Measurements from ENCODE around the gene ATP6V0B. TPM values are rescaled to one million over a fixed set of nuclear protein-coding genes. Genes with fewer than 3 reads are reported as not detected.

The ATP6V0B gene
- total and polyA plus RNA-seq, 4 donors, result 69.5 to 277 (median 129) TPM

GRCh38 chr1:44019466-44019948 lies 44.7 kb downstream of the ATP6V0B start:
- Histone ChIP-seq H3K9ac (ENCODE audit: low read depth in 1 of 2, low read length in 2 of 2) (no peak overlapping the region), H3K36me3 (ENCODE audit: control insufficient read depth in 4 of 4, insufficient read depth in 3 of 4, low read depth in 1 of 4, low read length in 3 of 4) (no peaks in the 10 kb centered on the region), H3K27me3 (ENCODE audit: control insufficient read depth in 4 of 4, insufficient read depth in 4 of 4, low read length in 3 of 4) (no peaks in the 10 kb centered on the region), H3K9me3 (ENCODE audit: control insufficient read depth in 4 of 4, low read length in 3 of 4) (no peaks in the 10 kb centered on the region), H3K4me3 (ENCODE audit: low read depth in 1 of 3, low read length in 3 of 3) (no peak overlapping the region), H3K4me1 (ENCODE audit: control insufficient read depth in 4 of 4, insufficient read depth in 4 of 4, low read length in 3 of 4) (no peaks in the 10 kb centered on the region), H3K27ac (ENCODE audit: low read depth in 1 of 2, low read length in 2 of 2) (no peak overlapping the region)
- TF ChIP-seq SP1 (IDR thresholded peaks at IDR 0.05), result no peak
- TF ChIP-seq, protein P1, sequence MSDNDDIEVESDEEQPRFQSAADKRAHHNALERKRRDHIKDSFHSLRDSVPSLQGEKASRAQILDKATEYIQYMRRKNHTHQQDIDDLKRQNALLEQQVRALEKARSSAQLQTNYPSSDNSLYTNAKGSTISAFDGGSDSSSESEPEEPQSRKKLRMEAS (IDR thresholded peaks at IDR 0.05), result no peak
- no peak for TF ChIP-seq RXRA (IDR thresholded peaks at IDR 0.05)
- no peak for TF ChIP-seq RAD21 (IDR thresholded peaks at IDR 0.05)
- no peak for TF ChIP-seq YY1 (IDR thresholded peaks at IDR 0.05)
- TF ChIP-seq, protein P2, sequence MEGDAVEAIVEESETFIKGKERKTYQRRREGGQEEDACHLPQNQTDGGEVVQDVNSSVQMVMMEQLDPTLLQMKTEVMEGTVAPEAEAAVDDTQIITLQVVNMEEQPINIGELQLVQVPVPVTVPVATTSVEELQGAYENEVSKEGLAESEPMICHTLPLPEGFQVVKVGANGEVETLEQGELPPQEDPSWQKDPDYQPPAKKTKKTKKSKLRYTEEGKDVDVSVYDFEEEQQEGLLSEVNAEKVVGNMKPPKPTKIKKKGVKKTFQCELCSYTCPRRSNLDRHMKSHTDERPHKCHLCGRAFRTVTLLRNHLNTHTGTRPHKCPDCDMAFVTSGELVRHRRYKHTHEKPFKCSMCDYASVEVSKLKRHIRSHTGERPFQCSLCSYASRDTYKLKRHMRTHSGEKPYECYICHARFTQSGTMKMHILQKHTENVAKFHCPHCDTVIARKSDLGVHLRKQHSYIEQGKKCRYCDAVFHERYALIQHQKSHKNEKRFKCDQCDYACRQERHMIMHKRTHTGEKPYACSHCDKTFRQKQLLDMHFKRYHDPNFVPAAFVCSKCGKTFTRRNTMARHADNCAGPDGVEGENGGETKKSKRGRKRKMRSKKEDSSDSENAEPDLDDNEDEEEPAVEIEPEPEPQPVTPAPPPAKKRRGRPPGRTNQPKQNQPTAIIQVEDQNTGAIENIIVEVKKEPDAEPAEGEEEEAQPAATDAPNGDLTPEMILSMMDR (IDR thresholded peaks at IDR 0.05; ENCODE audit: low read depth, low read length, missing input control), result no peak
- TF ChIP-seq, protein P3, sequence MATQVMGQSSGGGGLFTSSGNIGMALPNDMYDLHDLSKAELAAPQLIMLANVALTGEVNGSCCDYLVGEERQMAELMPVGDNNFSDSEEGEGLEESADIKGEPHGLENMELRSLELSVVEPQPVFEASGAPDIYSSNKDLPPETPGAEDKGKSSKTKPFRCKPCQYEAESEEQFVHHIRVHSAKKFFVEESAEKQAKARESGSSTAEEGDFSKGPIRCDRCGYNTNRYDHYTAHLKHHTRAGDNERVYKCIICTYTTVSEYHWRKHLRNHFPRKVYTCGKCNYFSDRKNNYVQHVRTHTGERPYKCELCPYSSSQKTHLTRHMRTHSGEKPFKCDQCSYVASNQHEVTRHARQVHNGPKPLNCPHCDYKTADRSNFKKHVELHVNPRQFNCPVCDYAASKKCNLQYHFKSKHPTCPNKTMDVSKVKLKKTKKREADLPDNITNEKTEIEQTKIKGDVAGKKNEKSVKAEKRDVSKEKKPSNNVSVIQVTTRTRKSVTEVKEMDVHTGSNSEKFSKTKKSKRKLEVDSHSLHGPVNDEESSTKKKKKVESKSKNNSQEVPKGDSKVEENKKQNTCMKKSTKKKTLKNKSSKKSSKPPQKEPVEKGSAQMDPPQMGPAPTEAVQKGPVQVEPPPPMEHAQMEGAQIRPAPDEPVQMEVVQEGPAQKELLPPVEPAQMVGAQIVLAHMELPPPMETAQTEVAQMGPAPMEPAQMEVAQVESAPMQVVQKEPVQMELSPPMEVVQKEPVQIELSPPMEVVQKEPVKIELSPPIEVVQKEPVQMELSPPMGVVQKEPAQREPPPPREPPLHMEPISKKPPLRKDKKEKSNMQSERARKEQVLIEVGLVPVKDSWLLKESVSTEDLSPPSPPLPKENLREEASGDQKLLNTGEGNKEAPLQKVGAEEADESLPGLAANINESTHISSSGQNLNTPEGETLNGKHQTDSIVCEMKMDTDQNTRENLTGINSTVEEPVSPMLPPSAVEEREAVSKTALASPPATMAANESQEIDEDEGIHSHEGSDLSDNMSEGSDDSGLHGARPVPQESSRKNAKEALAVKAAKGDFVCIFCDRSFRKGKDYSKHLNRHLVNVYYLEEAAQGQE (IDR thresholded peaks at IDR 0.05), result no peak
- no peak for DNase-seq (ENCODE audit: low spot score)
- WGBS, result 94% methylated on average over 13 of the region's 13 CpGs

DNA sequence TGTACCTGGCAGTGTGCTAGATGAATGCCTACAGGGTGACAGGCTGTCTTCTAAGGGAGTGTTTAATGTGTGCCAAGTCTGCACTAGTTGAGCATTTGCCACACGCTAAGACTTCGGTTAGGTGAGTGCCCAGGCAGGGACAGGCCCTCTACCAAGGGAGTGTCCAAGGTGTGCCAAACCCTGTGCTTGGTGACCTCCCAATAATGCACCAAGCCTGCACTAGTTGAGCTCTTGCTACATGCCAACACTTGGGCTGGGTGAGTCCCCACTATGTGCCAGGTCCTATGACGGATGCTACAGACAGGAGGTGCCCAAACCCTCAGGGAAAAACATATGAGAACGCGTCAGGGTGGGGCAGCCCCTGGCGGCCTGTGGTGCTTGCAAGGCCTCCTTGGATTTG lies 45.7 kb downstream of the ATP6V0B start:
- TF ChIP-seq, protein P2 (IDR thresholded peaks at IDR 0.05; ENCODE audit: low read depth, low read length, missing input control), result no peak
- TF ChIP-seq TAF1 (conservative IDR thresholded peaks at IDR 0.05), result no peak
- no peak for TF ChIP-seq RAD21 (IDR thresholded peaks at IDR 0.05)
- TF ChIP-seq JUND (IDR thresholded peaks at IDR 0.05), result no peak
- no peak overlapping the region for H3K4me3 ChIP-seq (ENCODE audit: low read depth in 1 of 3, low read length in 3 of 3)
- no peak overlapping the region for H3K9ac ChIP-seq (ENCODE audit: low read depth in 1 of 2, low read length in 2 of 2)
- H3K27ac ChIP-seq (ENCODE audit: low read depth in 1 of 2, low read length in 2 of 2), result no peak overlapping the region
- 88% methylated on average over 6 of the region's 6 CpGs for WGBS
- H3K9me3 ChIP-seq (ENCODE audit: control insufficient read depth in 4 of 4, low read length in 3 of 4), result no peaks in the 10 kb centered on the region
- DNase-seq (ENCODE audit: low spot score), result no peak
- H3K36me3 ChIP-seq (ENCODE audit: control insufficient read depth in 4 of 4, insufficient read depth in 3 of 4, low read depth in 1 of 4, low read length in 3 of 4), result no peaks in the 10 kb centered on the region
- no peaks in the 10 kb centered on the region for H3K4me1 ChIP-seq (ENCODE audit: control insufficient read depth in 4 of 4, insufficient read depth in 4 of 4, low read length in 3 of 4)
- no peaks in the 10 kb centered on the region for H3K27me3 ChIP-seq (ENCODE audit: control insufficient read depth in 4 of 4, insufficient read depth in 4 of 4, low read length in 3 of 4)

All from liver (tissue), 9 donors.